NCI-H1436 treated with DMSO at 0.1 percent for 48 hours (cell line): ENCODE data around the gene CYP2W1.
"Not testable (repeated sequence)": the region's sequence is repeated elsewhere in the genome, so short reads cannot be mapped to it uniquely, and the experiment has no call there.

Experiments
- DNase-seq: peaks from one replicate; lab custom pipeline; 2025; lab: John Stamatoyannopoulos, UW

CYP2W1 gene

DNA sequence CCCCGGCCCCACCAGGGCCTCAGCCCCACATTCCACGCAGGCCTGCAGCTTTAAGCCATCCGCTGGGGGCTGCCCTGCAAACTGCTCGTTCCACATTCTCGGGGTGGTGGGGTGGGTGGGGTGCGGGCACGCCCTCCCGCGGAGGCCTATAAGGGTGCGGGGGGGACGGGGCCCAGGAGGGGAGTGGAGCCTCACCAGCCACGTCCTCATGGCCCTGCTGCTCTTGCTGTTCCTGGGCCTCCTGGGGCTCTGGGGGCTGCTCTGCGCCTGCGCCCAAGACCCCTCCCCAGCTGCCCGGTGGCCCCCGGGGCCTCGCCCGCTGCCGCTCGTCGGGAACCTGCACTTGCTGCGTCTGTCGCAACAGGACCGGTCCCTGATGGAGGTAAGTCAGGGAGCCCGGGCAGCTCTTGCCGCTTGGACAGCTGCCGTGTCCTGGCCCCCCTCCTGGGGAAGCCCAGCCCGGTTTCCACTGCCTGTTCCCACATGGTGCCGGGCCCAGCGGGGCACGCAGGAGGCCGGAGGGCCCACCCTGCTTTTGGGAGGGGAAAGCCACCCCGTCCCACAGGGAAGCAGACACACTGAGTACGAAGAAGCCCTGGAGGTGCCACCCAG, at the start of gene CYP2W1:
TSS of gene CYP2W1 (plus strand) at position 178 of the 612 bp plus-strand sequence. CDS start at position 209, 31 bp downstream.
- no peak for DNase-seq

DNA sequence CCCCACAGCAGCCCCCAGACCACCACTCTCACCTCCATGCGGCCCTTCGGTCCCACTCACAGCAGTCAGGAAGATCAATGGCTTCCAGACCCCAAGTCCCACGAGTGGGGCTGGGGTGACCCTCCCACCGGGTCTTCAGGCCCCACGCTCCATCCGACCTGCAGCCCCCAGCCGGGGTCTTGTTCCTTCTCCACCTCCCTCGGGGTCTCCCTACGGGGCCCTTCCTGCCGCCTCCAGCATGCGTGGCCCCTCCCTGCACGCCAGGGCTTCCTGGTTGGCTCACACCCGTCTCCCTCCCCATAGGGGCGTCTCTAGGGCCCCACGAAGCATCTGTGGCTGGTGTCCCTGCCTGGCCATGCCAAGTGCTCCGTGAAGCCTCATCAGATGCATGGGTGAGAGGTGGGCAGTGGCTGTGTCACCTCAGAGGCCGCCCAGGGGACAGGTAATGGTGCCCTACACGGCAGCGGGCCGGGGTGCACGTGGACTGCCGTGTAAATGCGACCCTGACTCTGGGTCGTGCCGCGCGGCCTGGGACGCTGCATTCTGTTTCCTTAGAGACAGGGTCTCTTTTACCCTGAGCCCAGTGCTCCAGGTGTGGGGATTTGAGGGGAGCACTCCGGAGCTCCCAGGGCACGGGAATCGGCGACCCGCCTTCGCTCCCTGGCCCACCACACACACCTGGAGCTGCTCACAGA, 48.4 kb upstream of the CYP2W1 start:
- DNase-seq, result no peak

DNA sequence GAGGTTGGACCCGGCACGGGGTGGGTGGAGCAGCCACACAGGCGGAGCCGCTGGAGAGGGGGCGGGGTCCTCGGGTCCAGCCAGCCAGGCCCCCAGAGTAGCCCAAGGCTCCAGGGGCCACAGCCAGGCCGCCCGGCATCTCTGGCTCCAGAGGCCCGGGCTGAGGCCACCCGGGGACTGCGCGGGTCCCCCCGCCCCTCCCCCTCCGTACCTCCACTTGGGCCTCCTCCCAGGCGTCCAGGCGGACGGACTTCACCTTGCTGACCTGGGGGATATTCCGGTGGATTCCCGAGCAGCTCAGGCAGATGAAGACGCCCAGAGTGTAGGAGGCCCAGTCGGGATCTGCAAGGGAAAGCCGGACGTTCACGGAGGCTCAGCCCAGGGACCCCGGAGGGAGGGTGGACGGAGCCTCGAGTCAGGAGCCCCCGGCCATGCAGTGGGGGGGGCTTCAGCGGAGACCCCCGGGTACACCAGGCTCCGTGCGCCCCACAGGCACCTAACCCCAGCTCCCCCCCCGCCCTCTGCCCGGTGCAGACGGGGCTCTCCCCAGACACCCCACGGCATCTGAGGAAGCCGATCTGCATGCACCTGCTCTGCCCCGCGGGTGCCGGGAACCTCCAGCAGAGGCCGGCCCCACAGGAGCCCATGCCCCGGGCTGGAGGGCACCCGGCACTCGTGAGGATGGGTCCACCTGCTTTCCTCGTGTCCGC, 47.7 kb upstream of the CYP2W1 start:
- no peak for DNase-seq

GRCh38 chr7:935874-936385, 47.1 kb upstream of the CYP2W1 start:
- DNase-seq, result no peak

DNA sequence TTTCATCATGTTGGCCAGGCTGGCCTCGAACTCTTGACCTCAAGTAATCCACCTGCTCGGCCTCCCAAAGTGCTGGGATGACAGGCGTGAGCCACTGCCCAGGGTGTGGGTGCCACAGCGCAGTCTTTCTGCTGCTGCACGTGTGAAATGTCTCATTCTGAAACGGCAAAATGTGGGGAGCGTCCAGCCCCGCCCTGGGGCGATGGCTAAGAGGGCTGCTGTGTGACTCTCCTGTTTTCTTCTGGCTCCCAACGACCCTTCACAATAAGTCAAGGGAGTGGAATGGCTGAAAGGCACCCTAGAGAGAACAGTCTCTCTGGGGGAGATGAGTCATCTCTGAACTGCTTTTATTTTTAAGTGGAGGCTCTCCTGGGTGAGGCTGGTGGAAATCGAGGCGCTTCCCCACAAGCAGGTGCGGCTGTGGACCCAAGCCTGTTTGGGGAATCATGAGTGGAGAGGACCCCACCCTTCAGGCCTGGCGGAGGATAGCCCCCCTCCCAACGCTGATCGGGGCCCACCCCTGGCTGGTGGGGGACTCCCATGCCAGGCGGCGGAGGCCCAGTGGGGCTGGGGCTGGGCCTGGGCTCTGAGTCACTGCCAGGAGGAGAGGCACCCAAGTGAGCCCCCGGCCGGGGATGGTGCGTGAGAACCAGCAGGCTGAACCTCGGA, 46.5 kb upstream of the CYP2W1 start:
- DNase-seq, result peak; percentile 46

GRCh38 chr7:937856-938484, 45.0 kb upstream of the CYP2W1 start:
- DNase-seq, result no peak

DNA sequence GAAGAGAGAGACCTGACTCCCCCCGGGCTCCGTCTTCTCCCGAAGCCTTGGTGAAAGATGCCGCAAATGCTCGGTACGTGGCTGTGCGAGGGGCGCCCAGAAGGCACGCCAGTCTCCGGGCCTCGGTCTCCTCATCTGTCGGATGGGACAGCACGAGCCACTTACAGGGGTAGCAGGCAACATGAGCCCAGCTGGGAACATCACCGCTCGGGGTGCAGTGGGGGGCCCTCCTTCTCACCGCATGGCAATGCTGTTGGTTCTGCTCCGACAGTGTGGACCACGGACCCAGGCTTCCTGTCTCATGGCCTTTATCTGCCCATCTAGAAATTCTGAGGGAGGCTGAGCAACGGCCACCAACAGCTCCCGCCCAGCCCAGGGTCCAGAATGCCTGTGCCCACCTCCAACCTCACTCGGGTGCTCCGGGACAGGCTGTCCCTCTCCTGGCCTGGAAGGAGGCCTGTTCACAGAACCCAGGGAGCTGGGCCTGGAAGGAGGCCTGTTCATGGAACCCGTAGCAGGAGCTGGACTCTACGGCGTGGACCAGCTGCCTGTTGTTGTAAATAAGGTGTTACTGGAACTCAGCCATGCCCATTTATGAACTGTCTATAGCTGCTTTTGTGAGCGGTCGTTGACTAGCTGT, 44.3 kb upstream of the CYP2W1 start:
- DNase-seq, result no peak

DNA sequence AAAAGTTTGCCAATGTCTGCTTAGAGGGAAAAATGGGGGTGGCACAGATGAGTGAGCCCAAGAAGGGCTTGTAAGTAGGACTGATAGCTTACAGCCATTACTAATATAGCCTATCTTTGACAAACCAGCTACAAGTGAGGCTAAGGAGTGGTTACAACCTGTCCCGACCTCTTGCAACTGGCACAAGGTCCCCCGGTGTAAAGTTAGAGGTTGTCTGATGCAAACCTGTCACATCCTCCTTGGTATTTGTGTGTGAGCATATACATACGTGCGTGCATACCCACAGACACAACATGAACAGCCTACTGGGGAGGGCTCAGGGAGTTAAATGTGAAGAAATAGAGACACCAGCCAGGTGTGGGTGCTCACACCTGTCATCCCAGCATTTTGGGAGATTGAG, 43.1 kb upstream of the CYP2W1 start:
- DNase-seq, result no peak

DNA sequence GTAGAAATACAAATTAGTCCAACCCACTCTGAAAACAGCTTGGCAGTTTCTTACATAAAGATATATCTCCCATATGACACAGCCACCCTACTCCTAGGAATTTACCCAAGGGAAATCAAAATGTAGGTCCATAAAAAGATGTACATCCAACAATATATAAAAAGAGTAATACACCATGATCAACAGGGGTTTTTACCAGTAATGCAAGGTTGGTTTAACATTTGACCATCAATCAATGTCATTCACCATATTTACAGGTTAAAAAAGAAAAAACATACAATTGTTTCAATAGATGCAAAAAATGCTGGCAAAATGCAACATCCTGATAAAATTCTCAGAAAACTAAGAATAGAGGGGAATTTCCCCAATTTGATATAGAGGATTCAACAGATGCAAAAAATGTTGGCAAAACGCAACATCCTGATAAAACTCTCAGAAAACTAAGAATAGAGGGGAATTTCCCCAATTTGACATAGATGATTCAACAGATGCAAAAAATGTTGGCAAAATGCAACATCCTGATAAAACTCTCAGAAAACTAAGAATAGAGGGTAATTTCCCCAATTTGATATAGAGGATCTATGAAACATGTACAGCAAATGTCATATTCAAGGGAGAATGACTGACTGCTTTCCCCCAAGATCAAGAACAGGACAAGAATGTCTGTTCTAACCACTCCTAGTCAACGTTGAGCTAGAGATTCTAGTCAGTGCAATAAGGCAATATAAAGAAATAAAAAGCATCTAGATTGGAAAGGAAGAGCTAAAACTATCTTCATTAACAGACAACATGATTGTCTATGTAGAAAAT, 42.2 kb upstream of the CYP2W1 start:
- no peak for DNase-seq

GRCh38 chr7:943793-944192, 39.2 kb upstream of the CYP2W1 start:
- DNase-seq, result not testable (repeated sequence)

DNA sequence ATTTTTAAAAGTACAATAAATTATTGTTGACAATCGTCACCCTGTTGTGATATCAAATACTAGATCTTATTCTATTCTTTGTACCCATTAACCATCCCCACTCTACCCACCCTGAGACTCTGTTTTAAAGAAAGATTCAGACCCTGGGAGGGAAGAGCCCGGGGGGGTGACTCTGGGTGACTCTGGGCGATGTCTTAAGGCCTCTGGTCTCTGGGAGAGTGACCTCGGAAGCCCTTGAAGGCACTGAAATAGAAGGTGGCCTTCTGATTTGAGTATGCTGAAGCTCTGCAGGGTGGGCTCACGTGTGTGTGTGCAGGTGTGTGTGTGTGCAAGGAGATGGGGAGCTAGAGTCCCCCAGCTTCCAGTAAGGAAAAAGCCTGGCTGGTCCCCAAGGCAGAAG, 38.2 kb upstream of the CYP2W1 start:
- no peak for DNase-seq

DNA sequence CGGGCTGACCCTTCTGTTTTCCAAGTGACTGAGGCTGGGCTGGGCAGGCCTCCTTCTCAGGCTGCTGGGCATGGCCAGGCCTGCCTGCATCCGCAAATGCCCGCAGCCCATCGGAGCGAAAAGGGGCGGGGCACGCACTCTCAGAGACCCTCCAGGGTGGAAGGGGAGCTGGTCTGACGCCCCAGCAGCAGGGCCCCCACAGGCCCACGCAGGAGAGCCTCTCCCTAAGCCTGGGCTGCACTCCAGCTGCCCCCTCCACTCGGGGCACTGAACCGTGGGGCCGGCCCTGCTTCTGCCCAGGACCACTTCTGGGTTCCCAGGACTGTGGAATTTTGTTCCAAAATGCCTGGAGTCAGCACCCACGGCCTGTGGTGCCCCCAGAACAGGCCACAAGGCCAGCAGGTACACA, 37.8 kb upstream of the CYP2W1 start:
- no peak for DNase-seq

DNA sequence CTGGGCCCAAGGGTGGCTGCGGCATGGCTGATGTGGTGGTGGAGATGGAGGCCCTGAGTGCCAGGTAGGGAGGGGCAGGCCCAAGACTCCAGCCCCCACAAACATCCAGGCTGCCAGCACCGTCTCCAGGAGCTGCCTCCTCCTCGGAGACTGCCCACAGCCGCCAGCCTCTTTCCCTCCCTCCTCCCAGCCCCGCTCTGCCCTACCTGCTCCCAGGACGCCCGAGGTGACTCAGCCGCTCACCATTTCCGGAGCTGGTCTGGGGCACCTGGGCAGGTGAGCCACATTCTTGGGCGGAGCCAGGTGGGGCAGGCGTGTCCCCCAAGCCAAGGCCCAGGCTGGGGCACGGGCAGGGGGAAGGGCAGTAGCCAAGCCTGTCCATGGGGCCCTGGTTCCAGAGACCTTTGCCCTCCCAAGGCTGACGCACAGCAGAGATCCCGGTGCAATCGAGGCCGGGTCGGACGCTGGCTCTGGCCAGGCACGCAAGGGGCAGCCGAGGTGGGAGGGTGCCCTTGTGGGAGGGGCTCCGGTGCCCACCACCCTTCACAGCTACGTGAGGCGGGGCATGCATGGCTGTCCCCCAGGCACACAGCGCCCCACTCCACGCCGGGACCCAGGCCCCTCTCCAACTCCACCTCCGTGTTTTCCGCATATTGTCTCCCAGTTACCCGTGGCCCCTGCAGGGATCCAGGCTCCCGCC, 37.3 kb upstream of the CYP2W1 start:
- DNase-seq, result no peak

DNA sequence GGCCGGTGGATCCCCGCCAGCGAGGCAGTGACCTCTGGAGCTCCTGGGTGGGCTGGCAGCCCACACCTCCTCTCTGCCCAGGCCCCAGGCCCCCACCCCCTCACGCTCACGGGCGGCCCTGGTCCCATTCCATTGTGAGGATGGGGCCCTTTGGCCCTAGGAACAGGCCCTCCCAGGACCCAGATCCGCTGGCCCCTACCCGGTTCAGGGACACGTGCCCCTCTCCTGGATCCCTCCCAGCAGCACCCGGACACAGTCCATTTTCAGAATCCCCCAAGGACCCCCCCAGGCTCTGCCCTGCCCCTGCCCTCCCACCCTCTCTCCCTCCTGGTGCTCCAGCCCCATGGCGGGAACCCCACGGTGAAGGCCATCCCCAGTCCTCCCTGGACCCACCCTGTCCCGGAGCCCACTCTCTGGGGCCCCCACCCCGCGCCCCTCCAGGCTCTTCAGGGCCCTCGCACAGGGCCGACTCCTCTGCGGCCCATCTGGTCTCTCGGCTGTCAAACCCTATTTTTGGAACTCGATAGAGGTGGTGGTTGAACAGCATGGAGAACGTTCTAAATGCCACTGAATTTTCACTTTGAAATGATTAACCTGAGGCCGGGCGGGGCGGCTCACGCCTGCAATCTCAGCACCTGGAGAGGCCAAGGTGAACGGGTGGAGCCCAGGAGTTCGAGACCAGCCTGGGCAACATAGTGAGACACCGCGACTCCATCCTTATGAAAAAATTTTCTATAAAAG, 36.6 kb upstream of the CYP2W1 start:
- no peak for DNase-seq

GRCh38 chr7:947391-948210, 35.4 kb upstream of the CYP2W1 start:
- no peak for DNase-seq

DNA sequence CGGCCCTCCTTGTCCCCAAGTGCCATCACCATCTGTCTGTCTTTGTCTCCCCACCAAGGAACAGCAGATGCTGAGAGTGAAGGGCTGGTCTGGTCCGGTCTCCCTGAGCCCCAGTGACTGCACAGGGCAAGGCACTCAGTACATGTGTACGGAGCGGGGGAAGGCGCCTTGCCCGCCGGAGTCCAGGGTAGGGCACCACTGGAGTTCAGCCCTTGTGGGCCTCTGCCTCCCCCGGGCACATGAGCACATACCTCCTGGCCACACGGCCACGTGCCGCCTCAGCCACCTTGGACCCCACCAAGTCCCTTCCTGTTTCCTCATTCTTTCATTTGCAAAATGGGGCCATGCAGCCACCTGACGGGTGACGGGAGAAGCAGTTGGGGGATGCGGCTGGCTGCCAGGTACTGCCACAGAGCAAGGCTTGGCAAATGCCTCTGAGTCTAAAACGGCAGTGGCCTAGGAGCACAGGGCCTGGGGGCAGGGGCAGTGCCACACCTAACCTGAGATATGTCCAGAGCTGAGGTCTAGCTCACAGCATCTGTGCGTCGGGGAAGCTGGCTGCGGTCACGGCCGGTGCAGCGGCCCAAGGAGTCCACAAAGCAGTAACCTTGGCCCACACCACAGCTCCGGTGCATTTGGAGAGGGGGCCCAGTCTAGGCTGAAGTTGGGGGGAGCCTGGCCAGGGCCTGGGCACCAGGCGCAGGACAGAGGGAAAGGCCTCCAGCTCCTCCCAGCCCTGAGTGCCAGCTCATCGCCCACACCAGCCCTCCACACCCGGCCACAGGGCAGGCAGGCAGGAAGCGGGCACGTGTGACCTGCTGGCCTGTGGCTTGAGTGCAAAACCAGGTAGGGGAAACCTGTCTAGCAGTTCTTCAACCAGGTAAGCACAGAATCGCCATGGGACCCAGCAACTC, 33.7 kb upstream of the CYP2W1 start:
- DNase-seq, result no peak

DNA sequence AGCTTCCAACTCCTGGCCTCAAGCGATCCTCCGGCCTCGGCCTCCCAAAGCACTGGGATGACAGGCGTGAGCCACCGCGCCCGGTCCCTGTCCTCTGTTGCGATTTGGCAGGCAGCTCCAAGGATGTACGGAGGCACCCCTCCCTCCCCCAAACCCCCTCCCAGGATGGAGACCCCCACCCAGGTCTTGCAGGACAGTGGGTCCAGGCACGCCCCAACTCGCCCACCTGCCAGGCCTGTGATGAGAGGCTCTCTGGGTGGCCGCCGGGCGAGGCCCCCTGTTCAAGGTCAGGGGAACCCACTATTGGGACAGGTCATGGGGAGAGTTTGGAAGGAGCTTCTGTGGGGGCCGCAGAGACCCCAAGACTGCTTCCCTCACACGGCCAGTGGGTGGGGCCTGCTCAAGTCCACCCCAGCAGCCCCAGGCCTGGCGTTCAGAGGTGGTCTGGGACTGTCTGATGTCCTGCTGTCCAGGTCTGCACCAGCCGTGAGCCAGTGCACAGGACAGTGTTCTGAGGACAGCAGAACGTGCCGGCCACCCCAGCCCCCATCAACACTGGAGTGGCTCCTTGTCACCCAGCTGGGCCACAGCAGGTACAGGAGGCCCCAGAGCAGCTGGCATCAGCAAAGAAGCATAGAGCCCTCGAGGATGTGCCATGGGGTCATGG, 31.0 kb upstream of the CYP2W1 start:
- DNase-seq, result no peak
